HG03060 (cell line): ENCODE results near the gene TOMM22.
A peak's percentile ranks its signal among the peaks of the same experiment; 100 is the strongest.

Source experiments
- ATAC-seq: cut with Tn5 transposase; IDR thresholded peaks from one replicate; pipeline ENCODE4 v1.9.1; 2021; ENCODE audit warnings: low read depth, moderate number of reproducible peaks; ENCODE audit not compliant: unreplicated experiment

The TOMM22 gene

GRCh38 chr22:38694940-38695339 lies 13.2 kb downstream of the TOMM22 start:
- no peak for ATAC-seq

GRCh38 chr22:38696606-38697424 lies 15.1 kb downstream of the TOMM22 start:
- no peak for ATAC-seq

GRCh38 chr22:38697425-38698089 lies 15.8 kb downstream of the TOMM22 start:
- no peak for ATAC-seq

GRCh38 chr22:38698407-38699094 lies 16.8 kb downstream of the TOMM22 start:
- no peak for ATAC-seq

- no peak for ATAC-seq
Measured at GRCh38 chr22:38699143-38699542, 17.4 kb downstream of the TOMM22 start.

- ATAC-seq, result no peak
Measured at GRCh38 chr22:38699784-38700183, 18.0 kb downstream of the TOMM22 start.

GRCh38 chr22:38700270-38700788 lies 18.6 kb downstream of the TOMM22 start:
- ATAC-seq, result no peak

- no peak for ATAC-seq
Measured at GRCh38 chr22:38700789-38701628, 19.3 kb downstream of the TOMM22 start, which contains the start of gene JOSD1. TSS of gene JOSD1 (minus strand) at chr22:38700943. CDS start at chr22:38699987, 956 bp downstream.

- no peak for ATAC-seq
Measured at GRCh38 chr22:38704654-38705234, 23.0 kb downstream of the TOMM22 start.

GRCh38 chr22:38705235-38706100 lies 23.7 kb downstream of the TOMM22 start, which contains the start of gene GTPBP1:
TSS of gene GTPBP1 (plus strand) at chr22:38705944. CDS start at chr22:38705956, 12 bp downstream.
- ATAC-seq, result peak; percentile 71

- ATAC-seq, result no peak
Measured at GRCh38 chr22:38706101-38706900, 24.5 kb downstream of the TOMM22 start.

- no peak for ATAC-seq
Measured at GRCh38 chr22:38706901-38707195, 25.1 kb downstream of the TOMM22 start.

- no peak for ATAC-seq
Measured at GRCh38 chr22:38707346-38707745, 25.6 kb downstream of the TOMM22 start.

GRCh38 chr22:38707984-38708383 lies 26.2 kb downstream of the TOMM22 start:
- no peak for ATAC-seq

- no peak for ATAC-seq
Measured at GRCh38 chr22:38709306-38709705, 27.5 kb downstream of the TOMM22 start.

- no peak for ATAC-seq
Measured at GRCh38 chr22:38710351-38710750, 28.6 kb downstream of the TOMM22 start.

- no peak for ATAC-seq
Measured at GRCh38 chr22:38710866-38711265, 29.1 kb downstream of the TOMM22 start.
